PFSK-1 (cell line): ENCODE measurements around the gene ARFGAP1.

Experiments used
- FOXP2 ChIP-seq: optimal IDR thresholded peaks from 2 replicates; pipeline ENCODE3; 2011; ENCODE audit warnings: borderline replicate concordance, control low read depth, inconsistent platforms; ENCODE audit not compliant: insufficient read depth; ENCODE audit errors: extremely low read length, extremely low read depth
- SIN3A ChIP-seq: IDR thresholded peaks from 2 replicates; pipeline ENCODE4 v1.6.1; 2012; ENCODE audit warnings: mild to moderate bottlenecking, low read length, moderate library complexity, borderline replicate concordance; ENCODE audit not compliant: insufficient read depth
- TAF1 ChIP-seq: IDR thresholded peaks from 2 replicates; pipeline ENCODE4 v1.6.1; 2012; ENCODE audit warnings: low read length, control low read depth, borderline replicate concordance; ENCODE audit not compliant: insufficient read depth
- TF ChIP-seq, protein P1 (sequence below), 2 experiments: IDR thresholded peaks; 2 replicates each; pipeline versions ENCODE4 v1.6.1 to v1.8.0; 2011 to 2012; ENCODE audit warnings: low read depth in 2 of 2, low read length in 2 of 2, control low read depth in 1 of 2, inconsistent platforms in 1 of 2, mild to moderate bottlenecking in 1 of 2, moderate library complexity in 1 of 2; ENCODE audit not compliant: insufficient read depth in 1 of 2

DNA sequence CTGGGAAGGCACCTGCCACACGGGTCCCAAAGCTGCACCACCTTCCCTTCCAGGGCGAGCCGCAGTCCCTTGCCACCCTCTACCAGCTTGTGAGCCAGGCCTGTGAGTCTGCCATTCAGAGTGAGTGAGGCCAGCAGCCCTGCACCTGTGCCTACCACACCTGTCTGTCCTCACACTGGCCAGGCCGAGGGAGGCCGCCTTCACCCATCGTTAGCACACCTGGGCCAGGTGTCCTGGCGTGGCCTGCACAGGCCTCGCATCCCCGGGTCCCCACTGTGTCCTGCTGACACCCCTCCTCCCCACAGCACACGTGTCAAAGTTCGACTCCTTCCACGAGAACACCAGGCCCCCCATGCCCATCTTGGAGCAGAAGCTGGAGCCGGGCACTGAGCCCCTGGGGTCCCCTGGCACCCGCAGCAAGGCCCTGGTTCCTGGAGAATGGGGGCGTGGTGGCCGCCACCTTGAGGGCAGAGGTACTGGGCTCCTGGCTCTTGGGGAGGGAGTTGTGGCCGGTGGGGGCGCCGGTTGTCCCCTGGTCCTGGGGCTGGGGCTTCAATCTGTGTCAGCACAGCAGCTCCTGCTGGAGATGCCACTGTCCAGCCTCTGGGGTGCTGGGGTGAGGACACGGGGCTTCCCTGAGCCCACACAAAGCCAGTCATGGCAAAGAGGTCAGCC, 55.5 kb downstream of the ARFGAP1 start:
- TF ChIP-seq SIN3A (no peak), FOXP2 (no peak), TAF1 (no peak)
- TF ChIP-seq, protein P1, sequence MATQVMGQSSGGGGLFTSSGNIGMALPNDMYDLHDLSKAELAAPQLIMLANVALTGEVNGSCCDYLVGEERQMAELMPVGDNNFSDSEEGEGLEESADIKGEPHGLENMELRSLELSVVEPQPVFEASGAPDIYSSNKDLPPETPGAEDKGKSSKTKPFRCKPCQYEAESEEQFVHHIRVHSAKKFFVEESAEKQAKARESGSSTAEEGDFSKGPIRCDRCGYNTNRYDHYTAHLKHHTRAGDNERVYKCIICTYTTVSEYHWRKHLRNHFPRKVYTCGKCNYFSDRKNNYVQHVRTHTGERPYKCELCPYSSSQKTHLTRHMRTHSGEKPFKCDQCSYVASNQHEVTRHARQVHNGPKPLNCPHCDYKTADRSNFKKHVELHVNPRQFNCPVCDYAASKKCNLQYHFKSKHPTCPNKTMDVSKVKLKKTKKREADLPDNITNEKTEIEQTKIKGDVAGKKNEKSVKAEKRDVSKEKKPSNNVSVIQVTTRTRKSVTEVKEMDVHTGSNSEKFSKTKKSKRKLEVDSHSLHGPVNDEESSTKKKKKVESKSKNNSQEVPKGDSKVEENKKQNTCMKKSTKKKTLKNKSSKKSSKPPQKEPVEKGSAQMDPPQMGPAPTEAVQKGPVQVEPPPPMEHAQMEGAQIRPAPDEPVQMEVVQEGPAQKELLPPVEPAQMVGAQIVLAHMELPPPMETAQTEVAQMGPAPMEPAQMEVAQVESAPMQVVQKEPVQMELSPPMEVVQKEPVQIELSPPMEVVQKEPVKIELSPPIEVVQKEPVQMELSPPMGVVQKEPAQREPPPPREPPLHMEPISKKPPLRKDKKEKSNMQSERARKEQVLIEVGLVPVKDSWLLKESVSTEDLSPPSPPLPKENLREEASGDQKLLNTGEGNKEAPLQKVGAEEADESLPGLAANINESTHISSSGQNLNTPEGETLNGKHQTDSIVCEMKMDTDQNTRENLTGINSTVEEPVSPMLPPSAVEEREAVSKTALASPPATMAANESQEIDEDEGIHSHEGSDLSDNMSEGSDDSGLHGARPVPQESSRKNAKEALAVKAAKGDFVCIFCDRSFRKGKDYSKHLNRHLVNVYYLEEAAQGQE (IDR thresholded peaks at IDR 0.05; ENCODE audit: insufficient read depth in 1 of 2, low read depth in 2 of 2, low read length in 2 of 2): no peak
